NCI-H2171 treated with DMSO at 0.1 percent for 48 hours (cell line): ENCODE measurements around the gene RBKS.
A peak's percentile ranks its signal among the peaks of the same experiment; 100 is the strongest.
"Not testable (repeated sequence)": the region's sequence is repeated elsewhere in the genome, so short reads cannot be mapped to it uniquely, and the experiment has no call there.

Experiments used
- DNase-seq: peaks from one replicate; lab custom pipeline; 2025; lab: John Stamatoyannopoulos, UW

Gene RBKS

GRCh38 chr2:27762951-27763906, 127.0 kb downstream of the RBKS start:
- DNase-seq = no peak

DNA sequence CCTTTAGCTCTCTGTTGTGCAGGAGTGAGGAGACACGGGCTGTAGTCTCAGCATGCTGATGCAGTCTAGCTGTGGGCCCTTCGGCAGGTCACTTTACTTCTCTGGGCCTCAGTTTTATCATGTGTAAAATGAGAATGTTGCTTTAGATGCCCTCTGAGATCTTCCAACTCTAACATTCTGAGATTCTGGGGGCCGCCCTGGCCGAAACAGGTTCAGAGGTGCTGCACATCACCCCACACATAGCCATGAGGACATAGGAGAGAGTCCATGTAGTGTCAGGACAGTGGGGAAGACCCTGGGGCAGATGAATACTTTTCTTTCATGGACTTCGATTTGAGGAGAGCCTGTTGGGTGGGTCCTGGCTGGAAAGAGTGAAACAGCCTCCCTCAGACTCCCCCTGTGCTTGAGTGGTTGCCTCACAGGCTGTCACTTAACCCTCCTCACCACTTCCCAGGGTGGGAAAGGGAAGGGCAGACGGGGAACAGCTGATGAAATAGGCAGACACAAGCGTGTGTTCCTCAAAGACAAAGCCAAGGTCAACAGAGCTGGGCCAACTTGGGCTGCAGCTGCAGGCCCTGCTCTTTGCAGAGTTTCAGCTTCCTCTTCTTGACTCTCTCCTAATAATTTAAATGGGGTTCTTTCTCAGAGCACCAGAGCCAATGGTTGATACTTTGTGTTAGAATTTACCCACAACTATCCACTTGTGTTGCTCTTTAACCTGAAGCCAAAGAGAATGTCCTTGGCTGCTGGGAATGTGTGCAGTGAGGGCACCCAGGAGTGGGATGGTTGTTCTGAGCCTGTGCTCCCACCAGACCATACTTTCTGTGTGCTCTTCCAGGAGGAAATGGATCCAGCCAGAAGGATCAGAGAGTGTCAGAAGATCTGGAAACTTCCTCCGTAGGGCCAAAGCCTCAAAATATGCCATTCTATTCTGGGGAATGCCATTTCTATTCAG, 133.4 kb downstream of the RBKS start:
- DNase-seq = no peak

GRCh38 chr2:27756091-27756490, 134.1 kb downstream of the RBKS start:
- no peak for DNase-seq

GRCh38 chr2:27754831-27755230, 135.4 kb downstream of the RBKS start:
- no peak for DNase-seq

GRCh38 chr2:27754138-27754588, 136.0 kb downstream of the RBKS start:
- DNase-seq = peak; percentile 10

- peak; percentile 60 for DNase-seq
Measured at GRCh38 chr2:27752551-27753237, 137.5 kb downstream of the RBKS start.

DNA sequence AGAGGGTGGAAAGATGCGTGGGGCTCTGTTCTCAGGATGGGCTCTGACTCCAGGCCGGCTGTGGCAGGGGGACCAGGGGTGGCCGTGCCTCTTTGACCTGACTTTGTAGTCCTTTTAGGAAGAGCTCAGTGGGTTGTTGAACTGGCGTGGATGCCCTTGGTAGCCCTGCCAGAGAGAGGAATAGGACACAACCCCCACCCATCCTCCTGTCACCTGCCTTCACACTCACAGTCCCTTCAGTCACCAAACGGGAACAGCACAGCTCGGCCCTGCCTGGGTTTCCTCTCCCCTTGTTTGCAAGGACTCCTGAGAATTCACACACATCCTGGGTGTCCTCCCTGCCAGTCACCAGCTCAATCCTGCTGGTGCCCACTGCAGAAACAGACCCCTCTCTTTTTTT, 138.8 kb downstream of the RBKS start:
- no peak for DNase-seq

DNA sequence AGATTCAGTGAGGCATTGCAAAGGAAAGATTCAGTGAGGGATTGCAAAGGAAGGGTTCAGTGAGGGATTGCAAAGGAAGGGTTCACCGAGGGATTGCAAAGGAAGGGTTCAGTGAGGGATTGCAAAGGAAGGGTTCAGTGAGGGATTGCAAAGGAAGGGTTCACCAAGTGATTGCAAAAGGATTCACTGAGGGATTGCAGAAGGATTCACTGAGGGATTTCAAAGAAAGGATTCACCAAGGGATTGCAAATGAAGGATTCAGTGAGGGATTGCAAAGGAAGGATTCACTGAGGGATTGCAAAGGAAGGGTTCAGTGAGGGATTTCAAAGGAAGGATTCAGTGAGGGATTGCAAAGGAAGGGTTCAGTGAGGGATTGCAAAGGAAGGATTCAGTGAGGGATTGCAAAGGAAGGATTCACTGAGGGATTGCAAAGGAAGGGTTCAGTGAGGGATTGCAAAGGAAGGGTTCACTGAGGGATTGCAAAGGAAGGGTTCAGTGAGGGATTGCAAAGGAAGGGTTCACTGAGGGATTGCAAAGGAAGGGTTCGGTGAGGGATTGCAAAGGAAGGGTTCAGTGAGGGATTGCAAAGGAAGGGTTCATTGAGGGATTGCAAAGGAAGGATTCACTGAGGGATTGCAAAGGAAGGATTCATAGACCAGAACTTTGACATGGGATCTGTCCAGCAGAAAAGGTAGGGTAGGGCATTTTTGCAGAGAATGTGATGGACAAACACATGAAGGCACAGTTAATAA, 141.2 kb downstream of the RBKS start:
- not testable (repeated sequence) for DNase-seq

- DNase-seq = no peak
Measured at GRCh38 chr2:27747827-27748352, 142.3 kb downstream of the RBKS start.

GRCh38 chr2:27746325-27746724, 143.9 kb downstream of the RBKS start:
- no peak for DNase-seq

DNA sequence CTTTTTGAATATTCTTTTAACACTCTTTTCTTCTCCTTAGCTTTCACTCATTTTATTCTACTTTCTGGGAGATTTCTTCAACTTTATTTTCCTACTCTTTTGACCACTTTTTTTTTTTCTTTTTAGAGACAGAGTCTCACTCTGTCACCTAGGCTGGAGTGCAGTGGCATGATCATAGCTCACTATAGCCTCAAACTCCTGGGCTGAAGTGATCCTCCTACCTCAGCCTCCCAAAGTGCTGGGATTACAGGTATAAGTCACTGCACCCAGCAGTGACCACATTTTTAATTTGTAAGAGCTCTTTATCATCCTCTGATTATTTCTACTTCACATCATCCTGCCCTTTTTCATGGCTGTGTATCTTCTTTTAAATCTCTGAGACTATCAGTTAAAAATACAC, 144.7 kb downstream of the RBKS start:
- not testable (repeated sequence) for DNase-seq

DNA sequence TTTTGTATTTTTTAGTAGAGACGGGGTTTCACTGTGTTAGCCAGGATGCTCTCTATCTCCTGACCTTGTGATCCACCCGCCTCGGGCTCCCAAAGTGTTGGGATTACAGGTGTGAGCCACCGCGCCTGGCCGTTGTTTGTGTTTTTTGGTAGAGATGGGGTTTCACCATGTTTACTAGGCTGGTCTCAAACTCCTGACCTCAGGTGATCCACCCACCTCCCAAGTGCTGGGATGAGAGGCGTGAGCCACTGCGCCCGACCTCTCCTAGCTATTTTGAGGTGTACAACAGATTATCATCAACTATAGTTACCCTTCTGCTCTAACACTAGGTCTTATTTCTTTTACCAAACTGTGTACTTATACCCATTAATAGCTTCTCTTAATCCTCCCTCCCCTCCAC, 147.6 kb downstream of the RBKS start:
- no peak for DNase-seq

DNA sequence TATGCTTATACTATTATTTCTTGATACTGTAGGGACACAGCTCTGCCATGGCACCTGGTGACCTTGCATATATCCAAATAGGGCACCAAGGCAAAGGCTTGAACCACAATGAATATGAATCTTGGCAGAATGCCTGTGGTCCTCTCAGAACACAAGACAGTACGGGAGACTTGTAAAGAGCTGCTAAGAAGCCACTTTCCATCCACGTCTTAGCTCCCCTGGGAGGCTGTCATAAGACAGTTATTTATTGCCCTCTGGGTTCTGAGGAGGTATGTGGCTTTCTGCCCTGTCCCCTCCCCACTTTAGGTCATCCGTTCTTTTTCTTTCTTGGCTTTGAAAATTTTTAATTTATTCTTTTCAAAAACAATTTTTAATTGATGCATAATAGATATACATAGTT, 148.5 kb downstream of the RBKS start:
- peak; percentile 40 for DNase-seq

- DNase-seq = no peak
Measured at GRCh38 chr2:27739058-27739373, 151.2 kb downstream of the RBKS start.

DNA sequence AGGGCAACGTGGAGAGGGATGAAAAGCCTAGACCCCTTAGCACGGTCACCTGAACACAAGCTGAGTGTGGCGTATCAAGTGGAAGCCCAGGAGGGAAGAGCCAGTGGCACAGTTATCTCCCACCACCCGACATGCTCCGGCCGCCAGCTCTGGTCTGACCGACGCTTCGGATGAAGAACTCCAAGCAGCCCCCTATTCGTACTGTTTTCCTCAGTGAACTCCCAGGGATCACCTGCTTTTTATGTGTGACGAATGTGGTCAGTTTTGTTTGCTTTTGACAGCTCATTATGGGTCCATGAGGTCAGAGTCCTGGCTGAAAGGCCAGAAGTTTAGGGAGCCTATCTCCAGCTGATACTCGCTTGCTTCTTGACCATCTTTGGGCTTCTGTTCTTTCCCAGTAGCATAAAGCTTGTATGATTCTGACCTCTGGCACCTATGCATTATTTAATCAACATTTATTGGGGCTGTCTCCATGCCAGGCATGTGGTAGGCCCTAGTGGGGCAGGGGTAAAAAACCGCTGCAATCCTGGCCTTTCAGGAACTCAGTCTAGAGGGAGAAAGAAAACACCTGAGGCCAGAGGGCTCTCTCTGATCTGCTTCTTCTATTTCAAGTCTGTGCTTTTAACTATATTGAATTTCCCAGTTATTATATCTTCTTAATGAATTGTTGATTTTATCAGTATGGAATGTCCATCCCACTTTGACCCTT, 151.7 kb downstream of the RBKS start:
- DNase-seq = no peak

- DNase-seq = no peak
Measured at GRCh38 chr2:27737676-27738348, 152.4 kb downstream of the RBKS start.

DNA sequence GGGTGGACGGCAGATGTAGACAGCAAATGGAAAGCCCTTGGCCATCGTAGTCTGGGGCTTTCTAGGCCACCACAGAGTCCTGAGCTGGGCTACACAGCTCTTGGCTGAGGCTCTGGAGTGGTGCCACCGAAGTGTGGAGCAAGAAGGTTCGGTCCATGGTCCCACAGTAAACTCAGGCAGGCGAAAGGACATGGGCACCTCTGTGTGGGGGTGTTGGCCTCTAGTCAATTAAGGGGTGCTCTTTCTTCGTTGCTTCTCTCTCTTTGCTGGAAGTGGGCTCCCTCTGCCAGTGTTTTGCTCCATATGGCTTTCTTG, 153.3 kb downstream of the RBKS start:
- no peak for DNase-seq

- no peak for DNase-seq
Measured at GRCh38 chr2:27736031-27736889, 153.9 kb downstream of the RBKS start.

DNA sequence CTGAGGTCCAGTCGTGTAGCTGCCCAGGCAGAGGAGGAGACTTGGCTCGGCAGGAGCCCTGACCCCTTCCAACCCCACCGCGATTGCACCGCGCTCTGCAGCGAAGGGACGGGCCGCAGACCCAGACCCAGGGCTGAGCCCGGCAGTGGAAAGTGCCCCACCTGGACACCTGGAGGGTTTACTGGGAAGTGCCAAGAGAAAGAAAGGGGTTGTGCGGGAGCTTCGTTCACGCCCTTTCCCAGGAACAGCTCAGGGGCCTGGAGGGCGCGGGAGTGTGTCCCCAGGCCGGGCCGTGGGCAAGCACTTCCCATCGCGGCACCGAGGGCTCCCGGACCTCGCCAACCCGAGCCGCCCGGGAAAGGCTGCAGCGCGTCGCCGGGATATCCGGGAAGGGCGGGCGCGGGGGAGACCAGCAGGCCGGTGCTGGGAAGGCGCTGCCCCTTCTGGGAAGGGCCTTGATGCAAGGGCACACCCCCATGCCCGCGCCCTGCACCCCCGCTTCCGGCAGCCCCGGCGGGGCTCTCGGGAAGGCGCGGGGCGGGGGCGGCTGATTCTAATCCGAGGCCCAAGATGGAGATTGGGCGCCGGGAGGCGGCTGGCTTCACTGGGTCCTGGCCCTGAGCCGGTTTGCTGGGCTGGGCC, 154.8 kb downstream of the RBKS start:
- DNase-seq = no peak
